Breast epithelium (tissue), 4 donors: ENCODE measurements around the gene TAP1. TPM values are rescaled to one million over a fixed set of nuclear protein-coding genes. Genes with fewer than 3 reads are reported as not detected.

Source experiments
- DNase-seq, 2 donors: peaks; one replicate each; pipeline ENCODE4 v3.0.0-alpha.2; 2019; ENCODE audit warnings: low spot score in 2 of 2
- H3K27ac ChIP-seq, 2 donors: fragments of 200-600 bp; sonication (generic) in 1 of 2; one replicate each; pipeline ENCODE4 v1.5.1; 2016 to 2019; ENCODE audit warnings: mild to moderate bottlenecking in 1 of 2
- H3K27me3 ChIP-seq, 2 donors: fragments of 200-600 bp; sonication (generic) in 1 of 2; one replicate each; pipeline versions ENCODE4 v1.5.1 to v1.6.0; 2017 to 2019; ENCODE audit warnings: control low read depth in 1 of 2, mild to moderate bottlenecking in 1 of 2
- H3K36me3 ChIP-seq: fragments of 200-600 bp; one replicate; pipeline ENCODE4 v1.5.1; 2019
- H3K4me1 ChIP-seq, 2 donors: fragments of 200-600 bp; sonication (generic); one replicate each; pipeline ENCODE4 v1.5.1; 2016 to 2019; ENCODE audit warnings: control low read depth in 1 of 2
- H3K4me3 ChIP-seq, 3 donors: fragments of 200-600 bp; sonication (generic); 1 replicate in 2 of 3; 2 replicates in 1 of 3; pipeline ENCODE4 v1.5.1; 2016 to 2019; ENCODE audit warnings: mild to moderate bottlenecking in 3 of 3, moderate library complexity in 2 of 3
- H3K9me3 ChIP-seq, 2 donors: fragments of 200-600 bp; sonication (generic) in 1 of 2; one replicate each; pipeline ENCODE4 v1.5.1; 2016 to 2019; ENCODE audit warnings: control low read depth in 1 of 2
- CTCF ChIP-seq, 3 donors: fragments of 450-650 bp; IDR thresholded peaks; one replicate each; pipeline ENCODE4 v1.5.1; 2016 to 2017; ENCODE audit warnings: antibody characterized with exemption in 3 of 3, mild to moderate bottlenecking in 3 of 3, moderate library complexity in 3 of 3
- POLR2A ChIP-seq: fragments of 450-650 bp; IDR thresholded peaks from one replicate; pipeline ENCODE4 v1.6.1; 2016; ENCODE audit warnings: antibody characterized with exemption, mild to moderate bottlenecking, moderate library complexity
- POLR2AphosphoS5 ChIP-seq, 3 donors: sonication (generic); formaldehyde crosslinking; IDR thresholded peaks; one replicate each; pipeline ENCODE4 v1.6.1; 2017; ENCODE audit warnings: antibody characterized with exemption in 3 of 3
- intact Hi-C: fragments of 100-400 bp; cut with DNase I; formaldehyde crosslinking; loops from one replicate; pipeline ENCODE4 v1.15.1; 2023; ENCODE audit warnings: low total_unique reads
- total RNA-seq, 3 donors: library from RNA; depleted of rRNA; stranded (reverse); fragments of >200 nt; gene quantifications; one replicate each; pipeline ENCODE4 v1.1.0, GENCODE V29; 2016

The TAP1 gene
- total RNA-seq, 3 donors from 2014 or later: 24.2 to 40.6 (median 28.7) TPM

- H3K27ac ChIP-seq: no peak overlapping the region
- intact Hi-C loops: no loop called here
- DNase-seq: no peak
- no peaks in the 10 kb centered on the region for H3K9me3 ChIP-seq
- H3K36me3 ChIP-seq: no peaks in the 10 kb centered on the region
- H3K27me3 ChIP-seq: no peaks in the 10 kb centered on the region
- TF ChIP-seq POLR2A (no peak), CTCF (IDR thresholded peaks at IDR 0.05) (no peak), POLR2AphosphoS5 (IDR thresholded peaks at IDR 0.05) (no peak)
- H3K4me1 ChIP-seq: no peaks in the 10 kb centered on the region
- H3K4me3 ChIP-seq: no peak overlapping the region
Measured at GRCh38 chr6:32867554-32868256, 14.2 kb upstream of the TAP1 start.

GRCh38 chr6:32867022-32867477, 13.5 kb upstream of the TAP1 start:
- H3K36me3 ChIP-seq: no peaks in the 10 kb centered on the region
- DNase-seq: no peak
- H3K27me3 ChIP-seq: no peaks in the 10 kb centered on the region
- H3K27ac ChIP-seq: no peak overlapping the region
- H3K4me1 ChIP-seq: no peaks in the 10 kb centered on the region
- intact Hi-C loops: no loop called here
- H3K4me3 ChIP-seq: no peak overlapping the region
- no peaks in the 10 kb centered on the region for H3K9me3 ChIP-seq
- TF ChIP-seq POLR2A: no peak
- no peak for TF ChIP-seq CTCF (IDR thresholded peaks at IDR 0.05)
- TF ChIP-seq POLR2AphosphoS5 (IDR thresholded peaks at IDR 0.05): no peak

GRCh38 chr6:32865724-32866443, 12.4 kb upstream of the TAP1 start:
- no peak overlapping the region for H3K27ac ChIP-seq
- intact Hi-C loops: no loop called here
- H3K27me3 ChIP-seq: no peaks in the 10 kb centered on the region
- no peaks in the 10 kb centered on the region for H3K36me3 ChIP-seq
- H3K4me3 ChIP-seq: no peak overlapping the region
- no peak for DNase-seq
- no peaks in the 10 kb centered on the region for H3K9me3 ChIP-seq
- no peak for TF ChIP-seq POLR2AphosphoS5 (IDR thresholded peaks at IDR 0.05)
- TF ChIP-seq CTCF (IDR thresholded peaks at IDR 0.05): no peak
- TF ChIP-seq POLR2A: no peak
- no peaks in the 10 kb centered on the region for H3K4me1 ChIP-seq

GRCh38 chr6:32862725-32863124, 9.2 kb upstream of the TAP1 start:
- TF ChIP-seq POLR2A: no peak
- no peak for TF ChIP-seq POLR2AphosphoS5 (IDR thresholded peaks at IDR 0.05)
- no peak for TF ChIP-seq CTCF (IDR thresholded peaks at IDR 0.05)
- Histone ChIP-seq H3K27me3 (no peaks in the 10 kb centered on the region), H3K4me3 (no peak overlapping the region), H3K9me3 (no peaks in the 10 kb centered on the region), H3K36me3 (no peaks in the 10 kb centered on the region), H3K27ac (no peak overlapping the region), H3K4me1 (no peaks in the 10 kb centered on the region)
- intact Hi-C loops: no loop called here
- no peak for DNase-seq

- no peaks in the 10 kb centered on the region for H3K9me3 ChIP-seq
- H3K4me3 ChIP-seq: no peak overlapping the region
- no peaks in the 10 kb centered on the region for H3K4me1 ChIP-seq
- no peaks in the 10 kb centered on the region for H3K27me3 ChIP-seq
- no peaks in the 10 kb centered on the region for H3K36me3 ChIP-seq
- DNase-seq: no peak
- peak overlapping the region; percentile 45 to 67 for H3K27ac ChIP-seq
- intact Hi-C loops: no loop called here
- TF ChIP-seq POLR2A (no peak), POLR2AphosphoS5 (IDR thresholded peaks at IDR 0.05) (no peak), CTCF (IDR thresholded peaks at IDR 0.05) (no peak)
Measured at GRCh38 chr6:32860674-32861073, 7.2 kb upstream of the TAP1 start.
